K562 (cell line): Measurements from ENCODE around the gene ABCB9. TPM values are rescaled to one million over a fixed set of nuclear protein-coding genes. Genes with fewer than 3 reads are reported as not detected.

ENCODE experiments used
- BDP1 ChIP-seq: IDR thresholded peaks from 3 replicates; pipeline ENCODE4 v1.6.1; 2011; ENCODE audit not compliant: insufficient read length, insufficient read depth
- ESRRA ChIP-seq: fragments of 450-650 bp; IDR thresholded peaks from 2 replicates; pipeline ENCODE4 v1.6.1; 2014; ENCODE audit warnings: low read depth, mild to moderate bottlenecking, moderate library complexity, borderline replicate concordance
- MECOM ChIP-seq: fragments of 250-450 bp; sonication (Bioruptor Pico); IDR thresholded peaks from 2 replicates; pipeline ENCODE4 v1.8.0; 2022; ENCODE audit warnings: inconsistent platforms
- PCBP2 ChIP-seq: fragments of 200-400 bp; formaldehyde crosslinking; IDR thresholded peaks from 2 replicates; pipeline ENCODE4 v1.6.1; 2018; ENCODE audit warnings: low read length, low read depth, mild to moderate bottlenecking, moderate library complexity; ENCODE audit not compliant: poor library complexity, severe bottlenecking
- SUPT5H ChIP-seq: fragments of 450-650 bp; IDR thresholded peaks from 2 replicates; pipeline ENCODE4 v1.6.1; 2016
- ZNF133 ChIP-seq: fragments of 250-450 bp; sonication (Bioruptor Pico); IDR thresholded peaks from 2 replicates; pipeline ENCODE4 v1.4.0; 2020; ENCODE audit warnings: mild to moderate bottlenecking
- polyA plus RNA-seq, 8 experiments: library from polyadenylated mRNA; depleted of rRNA in 4 of 8; stranded (reverse) in 5 of 8; unstranded in 3 of 8; fragments of >200 nt; fragmentation: Nextera tagmentation in 2 of 8; fragmentation: Illumina TruSeq in 1 of 8; extraction: Ambion mirVana in 2 of 8; extraction: Trizol in 1 of 8; gene quantifications; 2 replicates each; pipeline versions ENCODE4 v1.2.1 to v1.2.3, GENCODE V29; 2011 to 2014; ENCODE audit warnings: inconsistent platforms in 1 of 8, missing spikeins in 1 of 8
- total RNA-seq, 7 experiments: library from RNA; depleted of rRNA in 6 of 7; stranded (reverse); fragments of >200 nt in 6 of 7; fragmentation: Illumina TruSeq in 2 of 7; extraction: Trizol in 2 of 7; gene quantifications; 2 replicates each; pipeline versions ENCODE4 v1.2.1 to v1.2.3, GENCODE V29; 2011 to 2021; ENCODE audit warnings: low replicate concordance in 1 of 7
- TF ChIP-seq, protein P1 (sequence below): sonication (generic); formaldehyde crosslinking; IDR thresholded peaks from 2 replicates; pipeline ENCODE4 v1.8.0; 2023; ENCODE audit warnings: missing genetic modification reagents, mild to moderate bottlenecking, borderline replicate concordance
- TF ChIP-seq, protein P2 (sequence below): fragments of 200-800 bp; sonication (Bioruptor generic); IDR thresholded peaks from 2 replicates; pipeline ENCODE4 v1.6.1; 2017; ENCODE audit warnings: missing genetic modification characterization, missing compliant biosample characterization

Gene ABCB9
- total and polyA plus RNA-seq, 9 of the 15 experiments (the other 6 are each of a cell fraction or from before 2014, with no cell fraction given), result 0.20 to 12.6 (median 6.2) TPM

DNA sequence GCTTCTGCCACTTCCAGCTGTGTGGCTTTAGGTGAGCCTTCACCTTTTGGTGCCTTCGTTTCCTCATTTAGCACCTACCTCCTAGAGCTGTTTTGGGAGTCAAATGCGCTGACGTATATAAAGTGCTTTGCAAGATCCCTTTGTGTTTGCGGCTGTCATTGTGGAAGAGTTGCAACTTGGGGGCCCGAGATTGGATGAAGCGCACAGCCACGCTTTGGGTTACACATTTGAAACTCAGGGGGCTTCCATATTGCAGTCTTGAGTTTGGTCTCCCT lies 13.6 kb upstream of the ABCB9 start (continued):
- no peak for TF ChIP-seq BDP1
- no peak for TF ChIP-seq PCBP2
- 0 out of 2 replicates have a peak, but pooled peaks have one; percentile 16 for TF ChIP-seq SUPT5H
- no peak for TF ChIP-seq MECOM (CRISPR knock-in tag)
- no peak for TF ChIP-seq ESRRA
- TF ChIP-seq ZNF133, result no peak
- TF ChIP-seq, protein P1, sequence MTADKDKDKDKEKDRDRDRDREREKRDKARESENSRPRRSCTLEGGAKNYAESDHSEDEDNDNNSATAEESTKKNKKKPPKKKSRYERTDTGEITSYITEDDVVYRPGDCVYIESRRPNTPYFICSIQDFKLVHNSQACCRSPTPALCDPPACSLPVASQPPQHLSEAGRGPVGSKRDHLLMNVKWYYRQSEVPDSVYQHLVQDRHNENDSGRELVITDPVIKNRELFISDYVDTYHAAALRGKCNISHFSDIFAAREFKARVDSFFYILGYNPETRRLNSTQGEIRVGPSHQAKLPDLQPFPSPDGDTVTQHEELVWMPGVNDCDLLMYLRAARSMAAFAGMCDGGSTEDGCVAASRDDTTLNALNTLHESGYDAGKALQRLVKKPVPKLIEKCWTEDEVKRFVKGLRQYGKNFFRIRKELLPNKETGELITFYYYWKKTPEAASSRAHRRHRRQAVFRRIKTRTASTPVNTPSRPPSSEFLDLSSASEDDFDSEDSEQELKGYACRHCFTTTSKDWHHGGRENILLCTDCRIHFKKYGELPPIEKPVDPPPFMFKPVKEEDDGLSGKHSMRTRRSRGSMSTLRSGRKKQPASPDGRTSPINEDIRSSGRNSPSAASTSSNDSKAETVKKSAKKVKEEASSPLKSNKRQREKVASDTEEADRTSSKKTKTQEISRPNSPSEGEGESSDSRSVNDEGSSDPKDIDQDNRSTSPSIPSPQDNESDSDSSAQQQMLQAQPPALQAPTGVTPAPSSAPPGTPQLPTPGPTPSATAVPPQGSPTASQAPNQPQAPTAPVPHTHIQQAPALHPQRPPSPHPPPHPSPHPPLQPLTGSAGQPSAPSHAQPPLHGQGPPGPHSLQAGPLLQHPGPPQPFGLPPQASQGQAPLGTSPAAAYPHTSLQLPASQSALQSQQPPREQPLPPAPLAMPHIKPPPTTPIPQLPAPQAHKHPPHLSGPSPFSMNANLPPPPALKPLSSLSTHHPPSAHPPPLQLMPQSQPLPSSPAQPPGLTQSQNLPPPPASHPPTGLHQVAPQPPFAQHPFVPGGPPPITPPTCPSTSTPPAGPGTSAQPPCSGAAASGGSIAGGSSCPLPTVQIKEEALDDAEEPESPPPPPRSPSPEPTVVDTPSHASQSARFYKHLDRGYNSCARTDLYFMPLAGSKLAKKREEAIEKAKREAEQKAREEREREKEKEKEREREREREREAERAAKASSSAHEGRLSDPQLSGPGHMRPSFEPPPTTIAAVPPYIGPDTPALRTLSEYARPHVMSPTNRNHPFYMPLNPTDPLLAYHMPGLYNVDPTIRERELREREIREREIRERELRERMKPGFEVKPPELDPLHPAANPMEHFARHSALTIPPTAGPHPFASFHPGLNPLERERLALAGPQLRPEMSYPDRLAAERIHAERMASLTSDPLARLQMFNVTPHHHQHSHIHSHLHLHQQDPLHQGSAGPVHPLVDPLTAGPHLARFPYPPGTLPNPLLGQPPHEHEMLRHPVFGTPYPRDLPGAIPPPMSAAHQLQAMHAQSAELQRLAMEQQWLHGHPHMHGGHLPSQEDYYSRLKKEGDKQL, result no peak
- TF ChIP-seq, protein P2, sequence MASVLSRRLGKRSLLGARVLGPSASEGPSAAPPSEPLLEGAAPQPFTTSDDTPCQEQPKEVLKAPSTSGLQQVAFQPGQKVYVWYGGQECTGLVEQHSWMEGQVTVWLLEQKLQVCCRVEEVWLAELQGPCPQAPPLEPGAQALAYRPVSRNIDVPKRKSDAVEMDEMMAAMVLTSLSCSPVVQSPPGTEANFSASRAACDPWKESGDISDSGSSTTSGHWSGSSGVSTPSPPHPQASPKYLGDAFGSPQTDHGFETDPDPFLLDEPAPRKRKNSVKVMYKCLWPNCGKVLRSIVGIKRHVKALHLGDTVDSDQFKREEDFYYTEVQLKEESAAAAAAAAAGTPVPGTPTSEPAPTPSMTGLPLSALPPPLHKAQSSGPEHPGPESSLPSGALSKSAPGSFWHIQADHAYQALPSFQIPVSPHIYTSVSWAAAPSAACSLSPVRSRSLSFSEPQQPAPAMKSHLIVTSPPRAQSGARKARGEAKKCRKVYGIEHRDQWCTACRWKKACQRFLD (CRISPR knock-in tag), result no peak
